K562 (cell line): ENCODE measurements around the gene FANCG. TPM values are rescaled to one million over a fixed set of nuclear protein-coding genes. Genes with fewer than 3 reads are reported as not detected.
A peak's percentile ranks its signal among the peaks of the same experiment; 100 is the strongest.

ENCODE experiments used
- CC2D1A ChIP-seq: fragments of 450-650 bp; IDR thresholded peaks from 2 replicates; pipeline ENCODE4 v1.6.1; 2017; ENCODE audit warnings: mild to moderate bottlenecking
- HDAC8 ChIP-seq: fragments of 450-650 bp; IDR thresholded peaks from 2 replicates; pipeline ENCODE4 v1.6.1; 2016; ENCODE audit warnings: mild to moderate bottlenecking, missing genetic modification characterization, moderate library complexity, missing compliant biosample characterization
- JUN ChIP-seq, 2 experiments: sonication (generic) in 1 of 2; formaldehyde crosslinking in 1 of 2; IDR thresholded peaks; 2 replicates each; pipeline versions ENCODE4 v1.6.1 to v1.8.0; 2012 to 2022; ENCODE audit warnings: borderline replicate concordance in 2 of 2, mild to moderate bottlenecking in 2 of 2, improper control_type of control experiment in 1 of 2, low read depth in 1 of 2, low read length in 1 of 2, missing genetic modification reagents in 1 of 2
- MTA3 ChIP-seq: fragments of 450-650 bp; formaldehyde crosslinking; IDR thresholded peaks from 2 replicates; pipeline ENCODE4 v1.6.1; 2017; ENCODE audit warnings: mild to moderate bottlenecking, borderline replicate concordance
- POLR2G ChIP-seq: fragments of 200-400 bp; formaldehyde crosslinking; IDR thresholded peaks from 2 replicates; pipeline ENCODE4 v1.6.1; 2017; ENCODE audit warnings: low read depth, mild to moderate bottlenecking, antibody characterized with exemption, low read length, moderate library complexity
- RNF219 ChIP-seq: fragments of 250-450 bp; sonication (Bioruptor Pico); IDR thresholded peaks from 2 replicates; pipeline ENCODE4 v1.5.0; 2022; ENCODE audit warnings: mild to moderate bottlenecking
- RREB1 ChIP-seq: fragments of 250-450 bp; sonication (Bioruptor Pico); IDR thresholded peaks from 2 replicates; pipeline ENCODE4 v1.4.0; 2020
- SIN3A ChIP-seq, 2 experiments: fragments of 150-350 bp in 1 of 2; IDR thresholded peaks; 2 replicates each; pipeline ENCODE4 v1.6.1; 2011 to 2016; ENCODE audit warnings: borderline replicate concordance in 2 of 2, low read depth in 2 of 2, low read length in 2 of 2, mild to moderate bottlenecking in 2 of 2, moderate library complexity in 2 of 2; ENCODE audit not compliant: control insufficient read depth in 1 of 2
- TCF7L2 ChIP-seq: fragments of 150-350 bp; IDR thresholded peaks from 2 replicates; pipeline ENCODE4 v1.6.1; 2016; ENCODE audit warnings: low read depth, mild to moderate bottlenecking, low read length, moderate library complexity
- ZBTB11 ChIP-seq, 3 experiments: fragments of 200-800 bp in 1 of 3; fragments of 250-450 bp in 1 of 3; fragments of 450-650 bp in 1 of 3; sonication (Bioruptor Pico) in 1 of 3; sonication (Bioruptor generic) in 1 of 3; formaldehyde crosslinking in 1 of 3; IDR thresholded peaks; 2 replicates each; pipeline versions ENCODE4 v1.6.1 to v1.8.0; 2016 to 2022; ENCODE audit warnings: mild to moderate bottlenecking in 2 of 3, missing genetic modification characterization in 2 of 3, missing compliant biosample characterization in 1 of 3, moderate library complexity in 1 of 3
- ZFP36 ChIP-seq: fragments of 150-350 bp; IDR thresholded peaks from 2 replicates; pipeline ENCODE4 v1.6.1; 2018; ENCODE audit warnings: low read length, low read depth; ENCODE audit not compliant: partially characterized antibody
- ZNF217 ChIP-seq: sonication (generic); formaldehyde crosslinking; IDR thresholded peaks from 2 replicates; pipeline ENCODE4 v1.8.0; 2022; ENCODE audit warnings: mild to moderate bottlenecking, missing genetic modification reagents
- polyA plus RNA-seq, 8 experiments: library from polyadenylated mRNA; depleted of rRNA in 4 of 8; stranded (reverse) in 5 of 8; unstranded in 3 of 8; fragments of >200 nt; fragmentation: Nextera tagmentation in 2 of 8; fragmentation: Illumina TruSeq in 1 of 8; extraction: Ambion mirVana in 2 of 8; extraction: Trizol in 1 of 8; gene quantifications; 2 replicates each; pipeline versions ENCODE4 v1.2.1 to v1.2.3, GENCODE V29; 2011 to 2014; ENCODE audit warnings: inconsistent platforms in 1 of 8, missing spikeins in 1 of 8
- total RNA-seq, 7 experiments: library from RNA; depleted of rRNA in 6 of 7; stranded (reverse); fragments of >200 nt in 6 of 7; fragmentation: Illumina TruSeq in 2 of 7; extraction: Trizol in 2 of 7; gene quantifications; 2 replicates each; pipeline versions ENCODE4 v1.2.1 to v1.2.3, GENCODE V29; 2011 to 2021; ENCODE audit warnings: low replicate concordance in 1 of 7

Gene FANCG
- total and polyA plus RNA-seq, 9 of the 15 experiments (the other 6 are each of a cell fraction or from before 2014, with no cell fraction given), result 7.5 to 43.9 (median 31.0) TPM

- TF ChIP-seq RNF219 (CRISPR knock-in tag), result no peak
- no peak for TF ChIP-seq TCF7L2
- TF ChIP-seq JUN (IDR thresholded peaks at IDR 0.05; ENCODE audit: borderline replicate concordance, low read depth, low read length), result no peak
- no peak for TF ChIP-seq JUN (CRISPR knock-in tag; IDR thresholded peaks at IDR 0.05; ENCODE audit: borderline replicate concordance)
- TF ChIP-seq ZBTB11 (CRISPR knock-in tag; IDR thresholded peaks at IDR 0.05), result peak; percentile 32 to 93 (median 70); a peak in 4 of 6 replicates
- TF ChIP-seq CC2D1A, result no peak
- no peak for TF ChIP-seq RREB1 (CRISPR knock-in tag)
- peak; percentile 51; the same call in 1 of the 2 replicates for TF ChIP-seq MTA3
- peak; percentile 95 for TF ChIP-seq POLR2G
- peak; percentile 29 for TF ChIP-seq ZFP36
- no peak for TF ChIP-seq HDAC8 (tag)
- peak in 1 of 2 experiments; percentile 61; a peak in 1 of 4 replicates for TF ChIP-seq SIN3A (IDR thresholded peaks at IDR 0.05; ENCODE audit: borderline replicate concordance in 2 of 2, control insufficient read depth in 1 of 2, low read depth in 2 of 2, low read length in 2 of 2)
- no peak for TF ChIP-seq ZNF217 (CRISPR knock-in tag)
Measured at GRCh38 chr9:35079426-35080341, at the start of gene FANCG (continued).
